GM10847 (cell line): Measurements from ENCODE around the gene PDE6A.

Experiments used
- POLR2A ChIP-seq: IDR thresholded peaks from 2 replicates; pipeline ENCODE4 v1.6.1; 2011; ENCODE audit not compliant: insufficient read length; ENCODE audit errors: extremely low read depth

The PDE6A gene

GRCh38 chr5:149944666-149945065, at the start of gene PDE6A:
Gene PDE6A, minus strand, starts transcription at chr5:149944793. Its CDS starts 120 bp downstream, at chr5:149944673.
- no peak for TF ChIP-seq POLR2A

GRCh38 chr5:149993471-149993870, 48.9 kb upstream of the PDE6A start:
- TF ChIP-seq POLR2A: no peak

GRCh38 chr5:149990518-149991376, 46.2 kb upstream of the PDE6A start:
- no peak for TF ChIP-seq POLR2A

- no peak for TF ChIP-seq POLR2A
Measured at GRCh38 chr5:149988126-149988525, 43.5 kb upstream of the PDE6A start.

GRCh38 chr5:149982505-149982904, 37.9 kb upstream of the PDE6A start:
- TF ChIP-seq POLR2A: no peak

GRCh38 chr5:149981206-149981605, 36.6 kb upstream of the PDE6A start:
- no peak for TF ChIP-seq POLR2A

- no peak for TF ChIP-seq POLR2A
Measured at GRCh38 chr5:149979896-149980295, 35.3 kb upstream of the PDE6A start.

GRCh38 chr5:149975409-149975808, 30.8 kb upstream of the PDE6A start:
- no peak for TF ChIP-seq POLR2A

GRCh38 chr5:149969181-149969930, 24.8 kb upstream of the PDE6A start:
- TF ChIP-seq POLR2A: no peak

GRCh38 chr5:149966946-149967345, 22.4 kb upstream of the PDE6A start:
- no peak for TF ChIP-seq POLR2A

- TF ChIP-seq POLR2A: no peak
Measured at GRCh38 chr5:149963729-149964128, 19.1 kb upstream of the PDE6A start.

GRCh38 chr5:149962601-149963300, 18.2 kb upstream of the PDE6A start:
- TF ChIP-seq POLR2A: no peak

- no peak for TF ChIP-seq POLR2A
Measured at GRCh38 chr5:149961957-149962409, 17.4 kb upstream of the PDE6A start.

GRCh38 chr5:149961186-149961685, 16.6 kb upstream of the PDE6A start:
- no peak for TF ChIP-seq POLR2A
